ENCODE measurements around the gene LONRF2. TPM values are rescaled to one million over a fixed set of nuclear protein-coding genes. Genes with fewer than 3 reads are reported as not detected.
A peak's percentile ranks its signal among the peaks of the same experiment; 100 is the strongest.
"Not testable (repeated sequence)": the region's sequence is repeated elsewhere in the genome, so short reads cannot be mapped to it uniquely, and the experiment has no call there.

LONRF2 gene
- polyA plus RNA-seq, 3 donors, result 2.5 to 4.6 (median 2.8) TPM

- no peak for DNase-seq (ENCODE audit: extremely low read depth in 1 of 11, low read depth in 9 of 11, low spot score in 4 of 11)
These were observed 57.6 kb downstream of the LONRF2 start for GRCh38 chr2:100264651-100265050.

DNA sequence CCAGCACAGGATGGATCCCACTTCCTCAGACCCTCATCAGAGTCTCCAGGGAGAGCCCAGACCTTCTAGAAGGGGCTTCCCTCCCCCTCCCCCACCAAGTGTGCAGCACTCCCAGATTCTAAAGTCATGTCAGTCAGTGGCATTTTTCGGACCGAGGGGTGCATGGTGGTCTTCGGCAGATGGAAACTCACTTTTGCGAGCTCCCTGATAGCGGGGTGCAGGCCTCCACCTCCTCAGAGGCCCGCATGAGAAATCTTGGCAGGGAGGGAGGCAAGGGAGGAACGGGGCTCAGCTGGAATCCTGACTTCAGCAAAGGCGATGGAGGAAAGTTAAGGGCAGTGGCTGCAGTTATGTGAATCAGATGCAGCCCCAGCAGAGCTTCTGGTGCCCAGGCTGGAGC lies 58.2 kb downstream of the LONRF2 start:
- no peak for DNase-seq (ENCODE audit: extremely low read depth in 1 of 11, low read depth in 9 of 11, low spot score in 4 of 11)

DNA sequence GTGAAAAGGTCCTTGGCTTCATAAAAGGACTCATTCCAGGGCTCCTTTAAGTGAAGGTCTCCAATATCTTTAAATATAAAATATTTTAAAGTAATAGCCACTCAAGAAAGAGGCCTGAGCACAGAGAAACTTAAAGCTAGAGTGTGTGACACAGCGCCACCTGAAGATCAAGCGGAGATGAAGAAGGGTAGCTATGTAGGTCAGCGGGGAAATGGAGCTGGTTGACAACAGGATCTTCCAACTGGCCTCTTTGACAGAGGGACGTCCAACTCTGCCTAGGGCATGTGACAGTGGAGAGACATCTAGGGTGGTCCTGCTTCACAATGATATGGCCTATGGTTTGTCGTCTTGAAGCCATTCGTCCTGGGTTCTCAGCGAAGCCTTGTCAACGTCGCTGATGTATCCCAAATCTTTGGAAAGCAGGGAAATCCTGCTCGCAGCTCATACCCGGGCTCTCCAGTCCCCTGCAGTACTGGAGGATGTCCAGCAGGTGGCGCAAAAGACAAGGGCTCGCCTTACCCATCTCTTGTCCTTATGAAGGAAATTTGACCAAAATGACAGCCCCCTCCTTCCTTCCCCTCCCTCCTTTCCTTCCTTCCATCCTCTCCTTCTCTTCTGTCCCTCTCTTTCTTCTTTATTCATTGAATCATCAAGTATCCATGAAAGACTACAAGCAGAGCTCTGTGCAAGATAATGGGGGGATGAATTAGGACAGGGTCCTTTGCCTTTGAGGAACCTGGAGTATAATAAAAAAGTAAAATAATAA lies 59.6 kb downstream of the LONRF2 start:
- peak in 2 of 11 donors; percentile 52 to 59 for DNase-seq (ENCODE audit: extremely low read depth in 1 of 11, low read depth in 9 of 11, low spot score in 4 of 11)

GRCh38 chr2:100262046-100262445 lies 60.3 kb downstream of the LONRF2 start:
- DNase-seq (ENCODE audit: extremely low read depth in 1 of 11, low read depth in 9 of 11, low spot score in 4 of 11), result no peak

DNA sequence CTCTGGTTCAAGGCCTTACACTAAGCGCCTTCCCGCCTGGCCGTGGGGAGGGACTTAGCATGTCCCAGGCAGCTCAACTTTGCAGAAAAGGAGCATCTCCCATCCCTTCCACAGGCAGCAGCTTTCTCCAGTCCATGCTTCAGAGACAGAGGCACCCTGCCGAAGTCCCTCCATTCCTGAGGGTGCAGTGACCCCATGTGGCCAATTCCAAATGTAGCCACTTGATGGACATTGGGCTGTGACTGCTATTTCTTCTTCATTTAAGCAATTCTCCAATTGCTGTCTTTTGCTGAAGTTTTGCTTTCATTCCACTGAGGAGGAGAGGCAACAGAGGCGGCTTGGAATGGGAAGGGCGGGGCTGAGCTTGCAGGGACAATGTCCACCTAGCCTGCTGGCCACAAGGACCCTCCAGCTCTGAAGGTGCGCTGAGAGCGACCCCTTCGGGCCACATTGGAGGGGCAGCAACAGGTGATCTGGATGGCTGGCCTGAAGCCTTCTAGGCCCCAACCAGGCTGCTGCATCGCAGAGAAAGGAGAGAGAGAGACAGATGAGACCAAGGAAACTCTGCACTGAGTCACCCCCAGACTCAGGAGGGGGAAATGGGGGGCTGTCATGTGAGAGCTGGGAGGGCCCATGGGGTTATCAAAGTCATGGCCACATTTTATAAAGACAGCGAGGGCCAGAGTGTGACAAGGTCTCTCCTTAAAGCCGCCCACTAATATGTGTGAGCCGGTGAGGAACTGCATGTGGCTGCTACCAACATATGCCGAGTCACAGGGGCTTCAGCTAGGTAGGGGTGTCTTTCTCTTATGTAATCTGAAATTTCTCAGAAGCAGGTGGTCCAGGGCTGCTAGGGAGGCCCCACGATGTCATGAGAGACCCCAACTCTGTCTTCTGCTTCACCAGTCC lies 61.3 kb downstream of the LONRF2 start:
- DNase-seq (ENCODE audit: extremely low read depth in 1 of 11, low read depth in 9 of 11, low spot score in 4 of 11), result peak; percentile 48 to 82 (median 73)

GRCh38 chr2:100259106-100259505 lies 63.2 kb downstream of the LONRF2 start:
- no peak for DNase-seq (ENCODE audit: extremely low read depth in 1 of 11, low read depth in 9 of 11, low spot score in 4 of 11)

GRCh38 chr2:100257939-100258338 lies 64.4 kb downstream of the LONRF2 start:
- no peak for DNase-seq (ENCODE audit: extremely low read depth in 1 of 11, low read depth in 9 of 11, low spot score in 4 of 11)

DNA sequence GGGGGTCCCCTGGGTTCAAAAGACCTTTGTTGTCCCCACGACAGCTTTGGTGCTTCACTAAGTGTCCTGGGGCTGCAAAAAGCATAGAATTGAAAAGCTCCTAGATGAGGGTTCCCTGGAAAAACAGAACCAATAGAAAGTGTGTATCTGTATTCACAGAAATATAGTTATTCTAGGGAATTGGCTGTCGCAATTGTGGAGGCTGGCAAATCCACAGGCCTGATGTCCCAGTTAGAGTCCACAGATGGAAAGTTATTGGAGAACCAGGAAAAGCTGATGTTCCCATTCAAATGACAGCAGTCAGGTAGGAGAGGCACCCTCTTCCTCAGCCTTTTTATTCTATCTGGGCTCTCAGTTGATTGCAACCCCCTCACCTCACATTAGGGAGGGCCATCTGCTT lies 65.5 kb downstream of the LONRF2 start:
- no peak for DNase-seq (ENCODE audit: extremely low read depth in 1 of 11, low read depth in 9 of 11, low spot score in 4 of 11)

DNA sequence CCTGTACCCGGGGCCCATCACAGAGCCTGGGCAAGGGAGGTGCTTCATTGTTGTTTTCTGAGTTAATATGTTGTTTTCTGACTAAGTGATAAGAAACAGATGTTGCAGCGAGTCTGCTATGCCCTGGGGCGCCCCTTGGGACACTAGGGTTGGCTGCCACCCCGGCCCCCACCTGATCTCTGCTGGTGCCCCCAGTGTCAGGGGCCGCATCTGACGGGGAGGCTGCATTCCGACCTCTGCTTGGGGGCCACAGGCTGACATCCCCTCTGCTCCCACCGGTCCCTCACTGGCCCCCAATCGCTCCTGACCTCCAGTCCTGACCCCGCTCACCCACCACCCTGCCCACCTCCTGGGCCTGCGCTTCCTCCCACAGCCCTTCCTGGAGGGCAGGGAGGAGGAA lies 65.9 kb downstream of the LONRF2 start:
- DNase-seq (ENCODE audit: extremely low read depth in 1 of 11, low read depth in 9 of 11, low spot score in 4 of 11), result no peak

- no peak for DNase-seq (ENCODE audit: extremely low read depth in 1 of 11, low read depth in 9 of 11, low spot score in 4 of 11)
These were observed 67.6 kb downstream of the LONRF2 start for GRCh38 chr2:100254646-100255210.

GRCh38 chr2:100253786-100254185 lies 68.5 kb downstream of the LONRF2 start:
- DNase-seq (ENCODE audit: extremely low read depth in 1 of 11, low read depth in 9 of 11, low spot score in 4 of 11), result no peak

DNA sequence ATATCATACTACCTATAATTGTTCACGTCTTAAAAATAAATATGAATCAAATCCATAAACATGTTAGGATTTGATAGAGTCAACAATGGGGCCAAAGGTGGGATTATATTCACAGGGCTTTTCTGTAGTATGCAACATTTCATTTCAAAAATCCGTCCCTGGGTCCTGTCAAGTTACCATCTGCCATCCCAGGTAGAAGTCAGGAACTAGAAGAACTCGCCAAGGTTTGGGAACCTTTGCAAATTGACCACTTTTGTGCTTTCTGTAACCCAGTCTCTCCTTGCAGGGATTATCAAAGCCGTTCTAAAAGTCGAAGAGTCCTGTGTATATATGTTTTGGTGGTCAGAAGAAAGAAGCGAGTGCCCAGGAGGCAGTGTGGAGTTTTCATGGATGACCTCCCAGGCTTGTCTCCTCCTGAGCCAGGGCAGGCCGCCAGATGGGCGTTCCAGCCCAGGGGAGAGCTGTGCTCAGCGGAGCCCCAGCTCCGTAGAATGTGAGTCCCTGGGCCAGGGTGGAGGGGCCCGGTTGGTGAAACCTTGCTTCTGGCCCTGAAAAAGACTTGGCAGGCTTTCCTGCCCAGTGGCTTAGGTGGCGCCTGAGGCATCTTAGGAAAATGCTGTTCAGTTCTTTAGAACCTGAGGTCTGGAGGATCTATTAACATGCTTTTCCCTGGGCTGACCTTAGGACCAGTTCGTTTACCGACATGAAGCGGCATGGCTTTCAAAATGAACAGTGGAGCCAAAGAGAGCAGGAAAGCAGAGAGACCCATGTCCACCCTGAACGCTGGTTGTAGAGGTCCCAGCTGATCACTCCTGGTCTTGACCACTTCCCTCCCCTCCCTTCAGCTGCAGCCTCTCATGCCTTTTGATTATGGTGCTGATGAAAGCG lies 69.2 kb downstream of the LONRF2 start:
- DNase-seq (ENCODE audit: extremely low read depth in 1 of 11, low read depth in 9 of 11, low spot score in 4 of 11), result no peak

DNA sequence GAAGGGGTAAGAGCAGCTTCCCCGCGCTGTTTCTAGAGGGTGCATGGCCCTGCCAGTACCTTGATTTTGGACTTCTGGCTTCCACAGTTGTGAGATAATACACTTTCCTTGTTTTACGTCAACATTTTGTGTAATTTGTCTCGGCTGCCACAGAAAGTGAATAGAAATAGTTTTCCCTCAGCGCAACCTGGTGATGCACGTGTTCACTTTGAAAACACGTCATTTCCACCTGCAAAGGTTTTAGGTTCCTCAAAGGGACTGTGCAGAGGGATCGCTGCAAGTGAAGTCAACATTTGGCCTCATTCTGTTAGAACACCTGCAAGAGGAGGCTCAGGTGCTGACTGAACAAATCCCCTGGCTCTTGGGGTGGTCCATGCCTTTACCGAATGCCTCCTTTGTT lies 71.7 kb downstream of the LONRF2 start:
- no peak for DNase-seq (ENCODE audit: extremely low read depth in 1 of 11, low read depth in 9 of 11, low spot score in 4 of 11)

GRCh38 chr2:100248971-100249370 lies 73.3 kb downstream of the LONRF2 start:
- DNase-seq (ENCODE audit: extremely low read depth in 1 of 11, low read depth in 9 of 11, low spot score in 4 of 11), result no peak

DNA sequence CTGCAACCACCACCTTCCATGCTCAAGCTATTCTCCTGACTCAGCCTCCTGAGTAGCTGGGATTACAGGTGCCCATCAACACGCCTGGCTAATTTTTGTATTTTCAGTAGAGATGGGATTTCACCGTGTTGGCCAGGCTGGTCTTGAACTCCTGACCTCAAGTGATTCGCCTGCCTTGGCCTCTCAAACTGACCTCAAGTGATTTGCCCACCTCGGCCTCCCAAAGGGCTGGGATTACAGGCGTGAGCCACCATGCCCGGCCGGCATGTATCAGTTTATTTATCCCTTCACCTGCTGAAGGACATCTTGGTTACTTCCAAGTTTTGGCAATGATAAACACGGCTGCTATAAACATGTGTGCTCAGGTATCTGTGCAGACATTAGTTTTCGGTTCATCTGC lies 73.7 kb downstream of the LONRF2 start:
- not testable (repeated sequence) for DNase-seq (ENCODE audit: extremely low read depth in 1 of 11, low read depth in 9 of 11, low spot score in 4 of 11)

GRCh38 chr2:100248044-100248330 lies 74.3 kb downstream of the LONRF2 start:
- DNase-seq (ENCODE audit: extremely low read depth in 1 of 11, low read depth in 9 of 11, low spot score in 4 of 11), result no peak

- no peak for DNase-seq (ENCODE audit: extremely low read depth in 1 of 11, low read depth in 9 of 11, low spot score in 4 of 11)
These were observed 74.9 kb downstream of the LONRF2 start for GRCh38 chr2:100247256-100248043.

All from renal cortex interstitium (tissue), 11 donors.